Prostate gland (tissue), 2 donors: Measurements from ENCODE around the gene CAPZB. TPM values are rescaled to one million over a fixed set of nuclear protein-coding genes. Genes with fewer than 3 reads are reported as not detected.

Experiments
- DNase-seq: peaks from one replicate; pipeline ENCODE4 v3.0.0-alpha.2; 2019; ENCODE audit warnings: low spot score
- H3K27ac ChIP-seq, 2 donors: fragments of 200-600 bp; sonication (generic); 2 replicates each; pipeline ENCODE4 v1.5.1; 2017 to 2019
- H3K27me3 ChIP-seq: fragments of 200-600 bp; sonication (generic); replicated peaks from 2 replicates; pipeline ENCODE4 v1.5.1; 2019; ENCODE audit not compliant: insufficient read depth
- H3K36me3 ChIP-seq, 2 donors: fragments of 200-600 bp; sonication (generic); 1 replicate in 1 of 2; 2 replicates in 1 of 2; pipeline versions ENCODE4 v1.5.1 to v1.8.1; 2017 to 2019
- H3K4me1 ChIP-seq: fragments of 200-600 bp; sonication (generic); replicated peaks from 2 replicates; pipeline ENCODE4 v1.5.1; 2019
- H3K4me3 ChIP-seq, 2 donors: fragments of 200-600 bp; sonication (generic); 2 replicates each; pipeline ENCODE4 v1.5.1; 2017 to 2019
- H3K9me3 ChIP-seq: fragments of 200-600 bp; sonication (generic); 2 replicates; pipeline ENCODE4 v1.5.1; 2017
- POLR2A ChIP-seq: fragments of 450-650 bp; IDR thresholded peaks from one replicate; pipeline ENCODE4 v1.6.1; 2016; ENCODE audit warnings: antibody characterized with exemption, mild to moderate bottlenecking
- POLR2AphosphoS5 ChIP-seq: sonication (generic); formaldehyde crosslinking; IDR thresholded peaks from one replicate; pipeline ENCODE4 v1.6.1; 2017; ENCODE audit warnings: antibody characterized with exemption
- WGBS: methylation state at CpG from one replicate; pipeline ENCODE4 v1.1.5; 2018; 5-methylcytosine and 5-hydroxymethylcytosine counted together
- intact Hi-C: fragments of 100-400 bp; cut with DNase I; formaldehyde crosslinking; loops from one replicate; pipeline ENCODE4 v1.14.2; 2022
- total RNA-seq, 2 donors: library from RNA; depleted of rRNA; stranded (reverse); fragments of >200 nt; gene quantifications; one replicate each; pipeline ENCODE4 v1.1.0, GENCODE V29; 2016
- TF ChIP-seq, protein P1 (sequence below), 4 experiments: fragments of 200-600 bp in 2 of 4; fragments of 450-650 bp in 2 of 4; sonication (generic) in 2 of 4; IDR thresholded peaks; 1 replicate in 3 of 4; 2 replicates in 1 of 4; pipeline ENCODE4 v1.5.1; 2016 to 2019; ENCODE audit warnings: antibody characterized with exemption in 4 of 4, mild to moderate bottlenecking in 2 of 4, moderate library complexity in 2 of 4

Gene CAPZB
- total RNA-seq, 2 donors from 2014 or later: 139 to 150 TPM

DNA sequence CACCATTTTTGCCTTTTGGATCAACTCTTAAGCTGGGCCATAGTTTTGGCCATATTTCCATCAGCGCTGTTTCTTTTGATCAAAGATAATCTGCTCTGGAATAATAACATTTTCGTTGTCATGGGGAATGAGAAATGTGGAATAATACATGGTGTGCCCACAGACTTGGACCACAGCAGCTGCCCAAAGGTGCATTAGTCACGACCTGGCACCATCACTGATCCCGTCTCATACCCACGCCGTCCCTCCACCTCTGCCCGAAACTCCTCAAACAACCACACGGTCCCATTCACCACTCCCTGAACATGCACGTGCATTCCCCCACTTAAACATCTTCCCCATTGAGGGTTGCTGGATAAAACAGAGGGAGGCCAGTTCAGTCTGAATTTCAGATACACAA is 96.4 kb downstream of the CAPZB start:
- Histone ChIP-seq H3K27me3 (no peaks in the 10 kb centered on the region), H3K4me1 (peaks cover 35% of the 10 kb centered on the region), H3K9me3 (no peaks in the 10 kb centered on the region), H3K36me3 (no peaks in the 10 kb centered on the region), H3K4me3 (no peak overlapping the region), H3K27ac (no peak overlapping the region)
- DNase-seq: no peak
- no peak for TF ChIP-seq POLR2A
- intact Hi-C loops: loop anchor here (2.0 to 5.0 kb wide), 2 partner anchors 44 to 108 kb away; no protein-coding TSS in a partner anchor
- WGBS: 91% methylated on average over 9 of the region's 9 CpGs

DNA sequence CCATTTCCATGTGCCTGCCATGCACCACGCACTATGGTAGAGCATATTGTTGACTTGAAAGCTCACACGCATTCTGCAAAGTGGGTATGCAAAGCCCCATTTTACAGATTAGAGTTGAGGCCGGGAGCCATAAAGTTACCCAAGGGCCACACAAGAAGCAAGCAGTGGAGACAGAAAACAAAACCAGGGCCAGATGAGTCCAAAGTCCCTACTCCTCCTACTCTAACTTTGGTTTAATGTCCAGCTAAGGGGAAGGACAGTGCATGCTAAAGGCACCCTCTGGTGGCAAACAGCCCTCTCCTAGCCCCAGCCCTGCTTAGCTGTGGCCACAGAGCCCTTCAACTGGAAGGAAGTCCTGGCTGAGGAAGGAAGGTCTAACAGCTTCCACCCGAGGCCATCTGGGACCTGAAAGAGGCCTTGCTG is 98.3 kb downstream of the CAPZB start:
- H3K4me3 ChIP-seq: no peak overlapping the region
- H3K27ac ChIP-seq: peak overlapping the region in 1 of 2 donors; percentile 80
- no peaks in the 10 kb centered on the region for H3K36me3 ChIP-seq
- H3K27me3 ChIP-seq: no peaks in the 10 kb centered on the region
- no peak for DNase-seq
- peaks cover 33% of the 10 kb centered on the region for H3K4me1 ChIP-seq
- no peaks in the 10 kb centered on the region for H3K9me3 ChIP-seq
- TF ChIP-seq POLR2AphosphoS5 (no peak), POLR2A (no peak)
- TF ChIP-seq, protein P1, sequence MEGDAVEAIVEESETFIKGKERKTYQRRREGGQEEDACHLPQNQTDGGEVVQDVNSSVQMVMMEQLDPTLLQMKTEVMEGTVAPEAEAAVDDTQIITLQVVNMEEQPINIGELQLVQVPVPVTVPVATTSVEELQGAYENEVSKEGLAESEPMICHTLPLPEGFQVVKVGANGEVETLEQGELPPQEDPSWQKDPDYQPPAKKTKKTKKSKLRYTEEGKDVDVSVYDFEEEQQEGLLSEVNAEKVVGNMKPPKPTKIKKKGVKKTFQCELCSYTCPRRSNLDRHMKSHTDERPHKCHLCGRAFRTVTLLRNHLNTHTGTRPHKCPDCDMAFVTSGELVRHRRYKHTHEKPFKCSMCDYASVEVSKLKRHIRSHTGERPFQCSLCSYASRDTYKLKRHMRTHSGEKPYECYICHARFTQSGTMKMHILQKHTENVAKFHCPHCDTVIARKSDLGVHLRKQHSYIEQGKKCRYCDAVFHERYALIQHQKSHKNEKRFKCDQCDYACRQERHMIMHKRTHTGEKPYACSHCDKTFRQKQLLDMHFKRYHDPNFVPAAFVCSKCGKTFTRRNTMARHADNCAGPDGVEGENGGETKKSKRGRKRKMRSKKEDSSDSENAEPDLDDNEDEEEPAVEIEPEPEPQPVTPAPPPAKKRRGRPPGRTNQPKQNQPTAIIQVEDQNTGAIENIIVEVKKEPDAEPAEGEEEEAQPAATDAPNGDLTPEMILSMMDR (IDR thresholded peaks at IDR 0.05): peak in 1 of 4 experiments; percentile 7
- 81% methylated on average over 4 of the region's 4 CpGs for WGBS
- intact Hi-C loops: loop anchor here (5.0 kb wide), 1 partner anchor 110 kb away; no protein-coding TSS in a partner anchor

DNA sequence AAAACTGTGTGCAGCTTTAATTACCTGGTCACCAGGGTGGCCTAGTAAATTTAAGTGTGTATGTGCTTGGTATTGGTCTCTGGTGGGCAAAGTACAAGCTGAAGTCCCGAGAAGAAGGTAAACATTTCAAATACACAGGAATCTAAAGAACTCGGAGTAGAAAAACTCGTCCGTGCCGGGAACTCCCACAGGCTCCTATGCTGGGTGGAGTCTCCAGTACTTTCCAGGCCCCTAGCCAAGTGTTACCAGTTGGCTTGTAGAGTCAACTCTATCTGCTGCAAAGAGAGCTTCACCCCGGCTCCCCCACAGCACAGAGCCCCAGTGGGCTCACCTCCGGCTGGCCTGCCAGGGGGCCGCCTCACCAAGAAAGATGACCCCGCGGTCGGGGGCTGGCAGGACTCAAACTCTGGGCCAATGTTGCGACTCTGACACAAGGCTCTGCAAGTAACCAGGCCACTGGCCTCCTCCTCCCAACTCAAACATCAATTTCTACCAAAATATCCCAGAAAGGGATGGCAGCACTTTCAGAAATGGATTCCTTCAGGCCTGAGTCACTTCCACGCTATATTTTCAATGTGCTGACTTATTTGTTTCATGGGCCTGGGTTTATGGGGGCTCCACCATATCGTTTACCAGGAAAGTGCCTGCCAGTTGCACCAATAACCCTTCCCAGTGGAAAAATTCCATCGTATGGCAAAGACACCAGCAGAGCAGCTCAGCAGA is 99.3 kb downstream of the CAPZB start:
- peak; percentile 63 for TF ChIP-seq POLR2AphosphoS5
- TF ChIP-seq, protein P1 (IDR thresholded peaks at IDR 0.05): no peak
- TF ChIP-seq POLR2A: no peak
- H3K9me3 ChIP-seq: no peaks in the 10 kb centered on the region
- DNase-seq: peak; percentile 88
- H3K27me3 ChIP-seq: no peaks in the 10 kb centered on the region
- intact Hi-C loops: loop anchor here (5.0 kb wide), 1 partner anchor 111 kb away; no protein-coding TSS in a partner anchor
- H3K27ac ChIP-seq: peak overlapping the region; percentile 53 to 80
- whole genome bisulfite sequencing: 36% methylated on average over 15 of the region's 15 CpGs
- H3K36me3 ChIP-seq: no peaks in the 10 kb centered on the region
- H3K4me1 ChIP-seq: peaks cover 26% of the 10 kb centered on the region
- no peak overlapping the region for H3K4me3 ChIP-seq

DNA sequence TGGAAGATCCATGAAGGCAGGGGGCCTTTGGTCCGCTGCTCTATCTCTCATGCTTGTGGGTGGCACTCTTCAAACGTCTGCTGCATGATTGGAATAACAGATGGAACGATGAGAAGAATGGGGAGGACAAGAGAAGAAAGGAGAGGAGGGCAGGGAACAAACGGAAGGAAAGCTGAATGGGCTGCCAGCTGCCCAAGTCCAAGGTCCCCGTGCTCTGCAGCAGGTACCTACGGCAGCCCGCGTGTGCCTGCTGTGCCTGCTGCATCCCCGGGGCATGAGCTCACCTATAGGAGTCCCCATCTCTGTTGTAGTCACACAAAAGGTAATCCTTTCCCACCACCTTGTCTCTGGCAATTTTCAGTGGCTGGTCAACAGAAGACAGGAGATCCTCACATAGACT is 100.1 kb downstream of the CAPZB start:
- TF ChIP-seq, protein P1 (IDR thresholded peaks at IDR 0.05): no peak
- TF ChIP-seq POLR2A (no peak), POLR2AphosphoS5 (no peak)
- 76% methylated on average over 9 of the region's 9 CpGs for WGBS
- Histone ChIP-seq H3K4me3 (no peak overlapping the region), H3K4me1 (peaks cover 20% of the 10 kb centered on the region), H3K36me3 (no peaks in the 10 kb centered on the region), H3K27ac (peak overlapping the region; percentile 53 to 80), H3K27me3 (no peaks in the 10 kb centered on the region), H3K9me3 (no peaks in the 10 kb centered on the region)
- intact Hi-C loops: loop anchor here (5.0 kb wide), 1 partner anchor 112 kb away; no protein-coding TSS in a partner anchor
- no peak for DNase-seq

DNA sequence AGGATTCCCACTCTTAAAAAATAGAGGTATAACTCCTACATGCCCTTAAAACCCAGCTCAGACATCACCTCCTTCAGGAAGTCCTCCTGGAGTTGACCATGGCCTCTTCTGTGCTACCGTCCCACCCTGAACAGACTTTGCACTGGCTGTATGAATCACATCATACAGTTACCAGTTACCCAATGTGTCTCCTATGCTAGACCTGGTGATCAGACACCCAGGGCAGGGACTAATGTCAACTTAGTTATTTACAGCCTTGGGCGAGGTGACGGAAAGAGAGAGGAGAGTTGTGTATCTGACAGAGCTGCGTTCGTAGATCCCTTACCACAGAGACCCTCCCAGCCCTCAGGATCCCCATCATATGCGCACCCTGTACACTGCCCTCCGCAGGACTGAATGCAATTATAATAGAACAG is 100.6 kb downstream of the CAPZB start:
- 94% methylated on average over 7 of the region's 7 CpGs for WGBS

More for the DNA sequence above, 100.6 kb downstream of the CAPZB start:
- no peak for DNase-seq
- Histone ChIP-seq H3K4me1 (peaks cover 18% of the 10 kb centered on the region), H3K36me3 (no peaks in the 10 kb centered on the region), H3K9me3 (no peaks in the 10 kb centered on the region), H3K27ac (peak overlapping the region; percentile 23 to 80), H3K27me3 (no peaks in the 10 kb centered on the region), H3K4me3 (no peak overlapping the region)
- TF ChIP-seq, protein P1 (IDR thresholded peaks at IDR 0.05): no peak
- TF ChIP-seq POLR2A (no peak), POLR2AphosphoS5 (no peak)
- intact Hi-C loops: loop anchor here (5.0 kb wide), 1 partner anchor 113 kb away; no protein-coding TSS in a partner anchor
